Bronchial epithelial cell (primary cell): ENCODE measurements around the gene CCL16. TPM values are rescaled to one million over a fixed set of nuclear protein-coding genes. Genes with fewer than 3 reads are reported as not detected.

Experiments used
- DNase-seq: peaks from one replicate; pipeline ENCODE4 v3.0.0-alpha.2; 2010; ENCODE audit warnings: low read depth
- FAIRE-seq: peaks from 2 replicates; lab custom pipeline; 2011; peaks lifted over from hg19 to GRCh38; lab: Jason Lieb, UNC
- H3K27me3 ChIP-seq: 2 replicates; pipeline ENCODE4 v1.5.1; 2011; ENCODE audit warnings: low read length; ENCODE audit not compliant: control insufficient read depth, insufficient read depth
- H3K36me3 ChIP-seq: 2 replicates; pipeline ENCODE4 v1.5.1; 2011; ENCODE audit warnings: low read length; ENCODE audit not compliant: control insufficient read depth, insufficient read depth
- H3K4me3 ChIP-seq: 2 replicates; pipeline ENCODE4 v1.5.1; 2011; ENCODE audit warnings: mild to moderate bottlenecking, low read depth, low read length, control low read depth
- total RNA-seq: library from RNA; depleted of rRNA; stranded (reverse); fragments of >200 nt; gene quantifications from 2 replicates; pipeline ENCODE4 v1.2.1, GENCODE V29; 2014
- TF ChIP-seq, protein P1 (sequence below): IDR thresholded peaks from 2 replicates; pipeline ENCODE4 v1.5.1; 2011; ENCODE audit warnings: mild to moderate bottlenecking, moderate library complexity, low read length, control low read depth, inconsistent platforms; ENCODE audit not compliant: insufficient read depth, severe bottlenecking

Gene CCL16
- total RNA-seq, 1 donor from 2014 or later: not detected

DNA sequence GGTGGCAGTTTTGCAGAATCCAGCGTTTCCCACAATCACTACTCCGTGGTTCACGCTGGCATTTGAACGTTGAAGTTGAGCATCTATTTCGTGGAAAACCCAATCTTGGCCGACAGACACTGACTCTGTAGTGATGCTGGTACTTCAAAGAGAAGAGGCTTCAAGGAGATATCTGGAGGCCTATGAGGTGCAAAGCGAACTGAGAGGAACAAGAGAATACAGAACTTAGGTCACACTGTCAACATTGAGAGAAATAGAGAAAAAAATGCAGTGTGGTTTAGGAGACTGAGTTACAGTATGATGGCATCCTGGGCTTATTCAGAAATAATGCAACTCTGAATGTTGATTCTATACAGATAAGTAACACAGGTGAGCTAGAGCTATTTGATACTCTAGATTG, 16.0 kb downstream of the CCL16 start:
- FAIRE-seq (no peak), DNase-seq (no peak)
- Histone ChIP-seq H3K27me3 (no peaks in the 10 kb centered on the region), H3K4me3 (no peak overlapping the region), H3K36me3 (no peaks in the 10 kb centered on the region)
- TF ChIP-seq, protein P1, sequence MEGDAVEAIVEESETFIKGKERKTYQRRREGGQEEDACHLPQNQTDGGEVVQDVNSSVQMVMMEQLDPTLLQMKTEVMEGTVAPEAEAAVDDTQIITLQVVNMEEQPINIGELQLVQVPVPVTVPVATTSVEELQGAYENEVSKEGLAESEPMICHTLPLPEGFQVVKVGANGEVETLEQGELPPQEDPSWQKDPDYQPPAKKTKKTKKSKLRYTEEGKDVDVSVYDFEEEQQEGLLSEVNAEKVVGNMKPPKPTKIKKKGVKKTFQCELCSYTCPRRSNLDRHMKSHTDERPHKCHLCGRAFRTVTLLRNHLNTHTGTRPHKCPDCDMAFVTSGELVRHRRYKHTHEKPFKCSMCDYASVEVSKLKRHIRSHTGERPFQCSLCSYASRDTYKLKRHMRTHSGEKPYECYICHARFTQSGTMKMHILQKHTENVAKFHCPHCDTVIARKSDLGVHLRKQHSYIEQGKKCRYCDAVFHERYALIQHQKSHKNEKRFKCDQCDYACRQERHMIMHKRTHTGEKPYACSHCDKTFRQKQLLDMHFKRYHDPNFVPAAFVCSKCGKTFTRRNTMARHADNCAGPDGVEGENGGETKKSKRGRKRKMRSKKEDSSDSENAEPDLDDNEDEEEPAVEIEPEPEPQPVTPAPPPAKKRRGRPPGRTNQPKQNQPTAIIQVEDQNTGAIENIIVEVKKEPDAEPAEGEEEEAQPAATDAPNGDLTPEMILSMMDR: no peak

DNA sequence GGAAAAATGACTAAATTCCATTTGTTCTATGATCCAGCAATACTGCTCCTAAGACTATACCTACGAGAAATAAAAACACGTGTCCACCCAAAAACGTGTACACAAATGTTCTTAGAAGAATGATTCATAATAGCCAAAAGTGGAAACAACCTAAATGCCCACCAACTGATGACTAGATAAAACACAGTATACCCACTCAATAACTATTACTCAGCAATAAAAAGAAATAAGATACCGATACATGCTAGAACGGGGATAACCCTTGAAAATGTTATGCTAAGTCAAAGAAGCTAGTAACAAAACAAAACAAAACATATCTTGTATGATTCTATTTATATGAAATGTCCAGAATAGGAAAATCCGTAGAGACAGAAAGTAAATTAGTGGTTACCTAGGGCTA, 17.6 kb downstream of the CCL16 start:
- no peak overlapping the region for H3K4me3 ChIP-seq
- no peaks in the 10 kb centered on the region for H3K36me3 ChIP-seq
- H3K27me3 ChIP-seq: peaks cover 2% of the 10 kb centered on the region
- DNase-seq (no peak), FAIRE-seq (no peak)
- TF ChIP-seq, protein P1: no peak

DNA sequence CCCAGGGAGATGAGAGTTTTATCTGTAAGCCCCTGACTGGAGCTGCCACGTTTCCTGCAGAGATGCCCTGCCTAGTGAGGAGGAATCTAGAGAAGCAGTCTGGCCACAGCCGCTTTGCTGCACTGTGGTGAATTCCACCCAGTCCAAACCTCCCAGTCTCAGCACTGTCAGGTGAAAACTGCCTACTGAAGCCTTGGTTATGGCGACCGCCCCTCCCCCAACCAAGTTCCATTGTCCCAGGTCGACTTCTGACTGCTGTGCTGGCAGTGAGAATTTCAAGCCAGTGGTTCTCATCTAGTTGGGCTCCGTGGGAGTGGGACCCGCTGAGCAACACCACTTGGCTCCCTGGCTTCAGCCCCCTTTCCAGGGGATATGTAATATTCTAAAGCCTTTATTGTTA, 27.6 kb downstream of the CCL16 start:
- Histone ChIP-seq H3K36me3 (no peaks in the 10 kb centered on the region), H3K27me3 (peaks cover 4% of the 10 kb centered on the region), H3K4me3 (no peak overlapping the region)
- DNase-seq: no peak
- TF ChIP-seq, protein P1: no peak
- no peak for FAIRE-seq

DNA sequence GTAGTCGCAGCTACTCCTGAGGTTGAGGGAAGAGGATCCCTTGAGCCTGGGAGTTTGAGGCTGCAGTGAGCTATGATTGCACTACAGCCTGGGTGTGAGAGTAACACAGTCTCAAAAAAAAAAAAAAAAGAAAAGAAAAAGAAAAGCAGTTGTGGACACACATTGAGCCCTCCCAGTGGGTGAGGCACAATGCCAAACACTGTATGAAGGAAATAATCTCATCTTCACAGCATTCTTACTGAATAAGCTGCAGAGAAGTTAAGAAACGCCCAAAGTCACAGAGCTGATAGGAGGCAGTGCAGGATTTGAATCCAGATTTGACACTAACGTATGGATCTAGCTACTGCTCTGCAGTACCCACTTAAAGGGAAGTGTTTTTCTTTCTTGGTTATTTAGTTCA, 31.9 kb downstream of the CCL16 start:
- TF ChIP-seq, protein P1: no peak
- no peaks in the 10 kb centered on the region for H3K36me3 ChIP-seq
- peaks cover 3% of the 10 kb centered on the region for H3K27me3 ChIP-seq
- DNase-seq (no peak), FAIRE-seq (no peak)
- H3K4me3 ChIP-seq: no peak overlapping the region

DNA sequence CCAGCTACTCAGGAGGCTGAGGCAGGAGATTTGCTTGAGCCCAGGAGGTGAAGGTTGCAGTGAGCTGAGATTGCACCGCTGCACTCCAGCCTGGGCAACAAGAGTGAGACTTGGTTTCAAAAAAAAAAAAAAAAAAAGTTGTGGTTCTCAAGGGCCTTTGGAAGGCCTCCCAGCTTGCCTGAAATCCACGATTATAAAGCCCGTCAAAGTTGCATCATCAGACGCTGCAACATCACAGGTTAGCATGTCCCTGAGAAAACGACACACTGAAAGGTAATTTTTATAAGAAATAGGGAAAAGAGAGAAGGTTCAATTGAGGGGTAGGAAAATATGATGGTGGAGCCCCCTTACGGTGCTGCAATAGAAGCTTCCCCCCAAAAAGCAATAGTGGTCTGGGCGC, 33.2 kb downstream of the CCL16 start:
- Histone ChIP-seq H3K4me3 (no peak overlapping the region), H3K27me3 (peaks cover 3% of the 10 kb centered on the region), H3K36me3 (no peaks in the 10 kb centered on the region)
- TF ChIP-seq, protein P1: no peak
- no peak for DNase-seq
- no peak for FAIRE-seq

DNA sequence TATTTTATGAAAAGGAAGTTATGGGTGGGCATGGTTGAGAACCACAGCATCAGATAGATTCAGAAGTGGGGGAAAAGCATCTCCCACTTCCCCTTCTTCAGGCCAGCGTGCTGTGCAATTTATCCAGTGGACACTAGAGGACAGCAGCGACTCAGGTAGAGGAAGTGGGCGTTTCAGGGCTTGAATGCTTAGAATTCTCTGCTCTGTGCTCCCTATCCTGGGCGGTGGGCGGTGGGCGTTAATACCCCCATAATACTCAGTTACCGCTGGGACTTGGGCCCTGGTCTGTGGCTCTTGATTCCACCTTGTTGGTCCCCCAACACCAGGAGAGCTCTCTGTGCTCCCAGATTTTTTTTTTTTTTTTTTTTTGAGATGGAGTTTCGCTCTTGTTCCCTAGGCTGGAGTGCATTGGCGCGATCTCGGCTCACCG, 34.1 kb downstream of the CCL16 start:
- DNase-seq: peak; percentile 44
- Histone ChIP-seq H3K4me3 (no peak overlapping the region), H3K27me3 (peaks cover 3% of the 10 kb centered on the region), H3K36me3 (no peaks in the 10 kb centered on the region)
- no peak for FAIRE-seq
- TF ChIP-seq, protein P1: peak; percentile 87
